ENCODE data around the gene ARHGEF28. TPM values are rescaled to one million over a fixed set of nuclear protein-coding genes. Genes with fewer than 3 reads are reported as not detected.

ARHGEF28 gene
- total and polyA plus RNA-seq, 2 of the 4 experiments (the other 2 are of a cell fraction), result 3.6 to 16.0 TPM

DNA sequence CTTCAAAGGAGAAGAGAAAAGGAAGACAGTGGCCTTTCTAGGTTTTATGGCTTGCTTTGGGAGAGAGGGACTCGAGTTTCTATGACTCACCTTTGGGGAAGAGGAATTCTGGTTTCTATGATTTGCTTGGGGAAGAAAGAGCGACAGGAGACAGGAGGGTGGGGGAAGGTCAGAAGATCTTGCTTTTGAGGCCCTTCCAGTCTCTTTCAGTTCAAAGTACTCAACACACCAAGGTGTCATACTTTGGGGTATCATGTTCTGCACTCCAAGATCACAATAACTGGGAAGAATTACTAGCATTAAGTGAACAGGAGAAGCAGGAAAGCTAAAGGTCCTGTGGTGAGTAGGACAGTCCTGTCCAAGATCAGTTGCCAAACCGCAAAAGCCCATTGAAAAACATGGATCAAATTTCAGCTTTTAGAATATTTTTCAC is 324.5 kb downstream of the ARHGEF28 start:
- BruUV-seq (replicated peaks), result no TSS peak
- no peak overlapping the region for H3K4ac ChIP-seq (ENCODE audit: low read depth, low read length)
- ChIA-PET POLR2A (ENCODE audit: unreplicated experiment) (no interaction called here), CTCF (interaction anchor here (1.0 kb wide), 1 partner anchor 690 kb away, joined by 3 read pairs; the partner anchor contains the start of gene ENC1)
- no peaks in the 10 kb centered on the region for H3K9me3 ChIP-seq (ENCODE audit: control insufficient read depth, insufficient read depth, low read length)
- H4K5ac ChIP-seq (ENCODE audit: low read depth, low read length), result no peak overlapping the region
- no peaks in the 10 kb centered on the region for H3K9me1 ChIP-seq (ENCODE audit: insufficient read depth, low read length)
- WGBS, 2 experiments (ENCODE audit: extremely low coverage in 2 of 2, insufficient read length in 1 of 2), result no CpG with 5 or more reads among the region's 3 CpGs
- H2AK5ac ChIP-seq (ENCODE audit: low read depth, low read length), result no peak overlapping the region
- in situ Hi-C loops (cut with MboI; ENCODE audit: low sequenced_read_pairs) (no loop called here), dilution Hi-C loops (cut with HindIII; ENCODE audit: low sequenced_read_pairs, unreplicated experiment) (no loop called here), intact Hi-C loops (cut with micrococcal nuclease) (no loop called here)
- peaks cover 14% of the 10 kb centered on the region for H3K27me3 ChIP-seq (ENCODE audit: control insufficient read depth, insufficient read depth, low read length)
- H3K79me1 ChIP-seq (ENCODE audit: low read depth in 1 of 2, low read length in 2 of 2), result no peaks in the 10 kb centered on the region
- no peak overlapping the region for H3K27ac ChIP-seq (ENCODE audit: insufficient read depth, low read length)
- no peak overlapping the region for H2BK20ac ChIP-seq (ENCODE audit: low read depth, low read length)
- H3K14ac ChIP-seq (replicated peaks; ENCODE audit: low read depth, low read length), result no peak overlapping the region
- no peaks in the 10 kb centered on the region for H3K36me3 ChIP-seq (ENCODE audit: control insufficient read depth, insufficient read depth, low read length)
- TF ChIP-seq RCOR1 (IDR thresholded peaks at IDR 0.05; ENCODE audit: insufficient replicate concordance, low read length) (no peak), CHD1 (IDR thresholded peaks at IDR 0.05; ENCODE audit: low read depth, low read length) (no peak), RAD21 (IDR thresholded peaks at IDR 0.05; ENCODE audit: low read length) (no peak), POLR2A (IDR thresholded peaks at IDR 0.05; ENCODE audit: low read depth, low read length) (no peak), MAZ (IDR thresholded peaks at IDR 0.05; ENCODE audit: borderline replicate concordance, low read depth, low read length) (no peak), NFE2L2 (IDR thresholded peaks at IDR 0.05; ENCODE audit: low read depth, low read length) (no peak), BHLHE40 (IDR thresholded peaks at IDR 0.05; ENCODE audit: low read depth, low read length) (no peak), RFX5 (IDR thresholded peaks at IDR 0.05; ENCODE audit: low read depth, low read length) (no peak), MAFK (IDR thresholded peaks at IDR 0.05; ENCODE audit: low read depth, low read length) (no peak), FOS (IDR thresholded peaks at IDR 0.05; ENCODE audit: low read depth, low read length) (no peak)
- TF ChIP-seq, protein P1, sequence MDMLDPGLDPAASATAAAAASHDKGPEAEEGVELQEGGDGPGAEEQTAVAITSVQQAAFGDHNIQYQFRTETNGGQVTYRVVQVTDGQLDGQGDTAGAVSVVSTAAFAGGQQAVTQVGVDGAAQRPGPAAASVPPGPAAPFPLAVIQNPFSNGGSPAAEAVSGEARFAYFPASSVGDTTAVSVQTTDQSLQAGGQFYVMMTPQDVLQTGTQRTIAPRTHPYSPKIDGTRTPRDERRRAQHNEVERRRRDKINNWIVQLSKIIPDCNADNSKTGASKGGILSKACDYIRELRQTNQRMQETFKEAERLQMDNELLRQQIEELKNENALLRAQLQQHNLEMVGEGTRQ (IDR thresholded peaks at IDR 0.05; ENCODE audit: low read depth, low read length), result no peak
- TF ChIP-seq, protein P2, sequence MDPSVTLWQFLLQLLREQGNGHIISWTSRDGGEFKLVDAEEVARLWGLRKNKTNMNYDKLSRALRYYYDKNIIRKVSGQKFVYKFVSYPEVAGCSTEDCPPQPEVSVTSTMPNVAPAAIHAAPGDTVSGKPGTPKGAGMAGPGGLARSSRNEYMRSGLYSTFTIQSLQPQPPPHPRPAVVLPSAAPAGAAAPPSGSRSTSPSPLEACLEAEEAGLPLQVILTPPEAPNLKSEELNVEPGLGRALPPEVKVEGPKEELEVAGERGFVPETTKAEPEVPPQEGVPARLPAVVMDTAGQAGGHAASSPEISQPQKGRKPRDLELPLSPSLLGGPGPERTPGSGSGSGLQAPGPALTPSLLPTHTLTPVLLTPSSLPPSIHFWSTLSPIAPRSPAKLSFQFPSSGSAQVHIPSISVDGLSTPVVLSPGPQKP (IDR thresholded peaks at IDR 0.05; ENCODE audit: borderline replicate concordance, low read depth, low read length), result no peak
- TF ChIP-seq, protein P3, sequence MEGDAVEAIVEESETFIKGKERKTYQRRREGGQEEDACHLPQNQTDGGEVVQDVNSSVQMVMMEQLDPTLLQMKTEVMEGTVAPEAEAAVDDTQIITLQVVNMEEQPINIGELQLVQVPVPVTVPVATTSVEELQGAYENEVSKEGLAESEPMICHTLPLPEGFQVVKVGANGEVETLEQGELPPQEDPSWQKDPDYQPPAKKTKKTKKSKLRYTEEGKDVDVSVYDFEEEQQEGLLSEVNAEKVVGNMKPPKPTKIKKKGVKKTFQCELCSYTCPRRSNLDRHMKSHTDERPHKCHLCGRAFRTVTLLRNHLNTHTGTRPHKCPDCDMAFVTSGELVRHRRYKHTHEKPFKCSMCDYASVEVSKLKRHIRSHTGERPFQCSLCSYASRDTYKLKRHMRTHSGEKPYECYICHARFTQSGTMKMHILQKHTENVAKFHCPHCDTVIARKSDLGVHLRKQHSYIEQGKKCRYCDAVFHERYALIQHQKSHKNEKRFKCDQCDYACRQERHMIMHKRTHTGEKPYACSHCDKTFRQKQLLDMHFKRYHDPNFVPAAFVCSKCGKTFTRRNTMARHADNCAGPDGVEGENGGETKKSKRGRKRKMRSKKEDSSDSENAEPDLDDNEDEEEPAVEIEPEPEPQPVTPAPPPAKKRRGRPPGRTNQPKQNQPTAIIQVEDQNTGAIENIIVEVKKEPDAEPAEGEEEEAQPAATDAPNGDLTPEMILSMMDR (conservative IDR thresholded peaks at IDR 0.05; ENCODE audit: low read depth, low read length), result no peak
- no peak overlapping the region for H3K18ac ChIP-seq (ENCODE audit: low read depth, low read length)
- H3K4me2 ChIP-seq (ENCODE audit: low read depth, low read length), result no peak overlapping the region
- H3K56ac ChIP-seq (ENCODE audit: extremely low read depth, insufficient read depth, low read length), result no peak overlapping the region
- no peak overlapping the region for H4K8ac ChIP-seq (ENCODE audit: low read depth in 2 of 2, low read length in 2 of 2)
- DNase-seq, result peak; percentile 21
- no peaks in the 10 kb centered on the region for H4K20me1 ChIP-seq (ENCODE audit: insufficient read depth, low read length)
- H3K23ac ChIP-seq (ENCODE audit: low read depth, low read length), result no peak overlapping the region
- H4K91ac ChIP-seq (ENCODE audit: insufficient read depth, low read depth, low read length), result no peak overlapping the region
- H2AFZ ChIP-seq (replicated peaks; ENCODE audit: low read length, poor library complexity), result no peak overlapping the region
- no peak overlapping the region for H2BK15ac ChIP-seq (ENCODE audit: low read depth, low read length)
- no peak overlapping the region for H2AK9ac ChIP-seq (replicated peaks; ENCODE audit: low read depth, low read length, poor library complexity)
- H3K9ac ChIP-seq (ENCODE audit: low read depth, low read length), result no peak overlapping the region
- H3K4me3 ChIP-seq (ENCODE audit: insufficient read depth, low read depth, low read length), result no peak overlapping the region
- H2BK5ac ChIP-seq (ENCODE audit: low read depth, low read length, poor library complexity, severe bottlenecking), result no peak overlapping the region
- ATAC-seq (ENCODE audit: low read depth), result no peak
- H3K4me1 ChIP-seq (ENCODE audit: control insufficient read depth, insufficient read depth, low read length), result peaks cover 7% of the 10 kb centered on the region
- no peak overlapping the region for H2BK120ac ChIP-seq (ENCODE audit: low read depth, low read length)
